ENCODE results near the gene CABLES2.

Gene CABLES2

DNA sequence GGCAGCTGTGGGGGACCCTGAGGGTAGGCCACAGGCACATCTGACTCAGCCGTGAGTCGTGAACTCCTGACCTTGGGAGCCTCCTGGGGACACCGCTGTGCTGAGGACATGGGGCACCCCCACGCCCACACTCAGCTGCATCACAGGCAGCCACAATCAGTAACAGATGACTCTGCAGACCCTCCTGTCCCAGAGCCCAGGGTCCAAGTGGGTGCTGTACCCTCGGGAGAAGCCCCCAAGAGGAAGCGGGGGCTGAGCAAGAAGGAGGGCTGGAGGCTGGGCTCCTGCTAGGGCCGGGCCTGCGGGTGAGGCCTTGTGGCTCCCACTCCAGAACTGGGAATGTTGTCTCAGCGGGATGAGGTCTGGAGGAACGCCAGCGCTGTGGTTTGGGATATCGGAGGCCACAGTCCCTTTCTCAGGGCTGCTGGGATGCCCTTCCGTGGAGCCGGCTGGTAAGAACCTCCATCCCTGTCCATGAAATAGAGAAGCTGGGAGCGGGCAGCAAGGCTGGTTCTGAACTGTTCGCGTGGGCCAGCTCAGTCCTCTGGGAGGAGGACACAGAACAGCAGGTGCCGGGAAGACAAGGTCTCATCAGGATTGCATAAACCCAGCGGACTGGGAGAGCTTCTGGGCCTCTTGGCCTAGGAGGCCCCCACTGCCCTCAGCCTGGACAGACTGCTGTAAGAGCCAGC lies 36.8 kb downstream of the CABLES2 start:
- TF ChIP-seq, protein P1, sequence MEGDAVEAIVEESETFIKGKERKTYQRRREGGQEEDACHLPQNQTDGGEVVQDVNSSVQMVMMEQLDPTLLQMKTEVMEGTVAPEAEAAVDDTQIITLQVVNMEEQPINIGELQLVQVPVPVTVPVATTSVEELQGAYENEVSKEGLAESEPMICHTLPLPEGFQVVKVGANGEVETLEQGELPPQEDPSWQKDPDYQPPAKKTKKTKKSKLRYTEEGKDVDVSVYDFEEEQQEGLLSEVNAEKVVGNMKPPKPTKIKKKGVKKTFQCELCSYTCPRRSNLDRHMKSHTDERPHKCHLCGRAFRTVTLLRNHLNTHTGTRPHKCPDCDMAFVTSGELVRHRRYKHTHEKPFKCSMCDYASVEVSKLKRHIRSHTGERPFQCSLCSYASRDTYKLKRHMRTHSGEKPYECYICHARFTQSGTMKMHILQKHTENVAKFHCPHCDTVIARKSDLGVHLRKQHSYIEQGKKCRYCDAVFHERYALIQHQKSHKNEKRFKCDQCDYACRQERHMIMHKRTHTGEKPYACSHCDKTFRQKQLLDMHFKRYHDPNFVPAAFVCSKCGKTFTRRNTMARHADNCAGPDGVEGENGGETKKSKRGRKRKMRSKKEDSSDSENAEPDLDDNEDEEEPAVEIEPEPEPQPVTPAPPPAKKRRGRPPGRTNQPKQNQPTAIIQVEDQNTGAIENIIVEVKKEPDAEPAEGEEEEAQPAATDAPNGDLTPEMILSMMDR (IDR thresholded peaks at IDR 0.05; ENCODE audit: low read depth, low read length, missing control alignments): no peak

DNA sequence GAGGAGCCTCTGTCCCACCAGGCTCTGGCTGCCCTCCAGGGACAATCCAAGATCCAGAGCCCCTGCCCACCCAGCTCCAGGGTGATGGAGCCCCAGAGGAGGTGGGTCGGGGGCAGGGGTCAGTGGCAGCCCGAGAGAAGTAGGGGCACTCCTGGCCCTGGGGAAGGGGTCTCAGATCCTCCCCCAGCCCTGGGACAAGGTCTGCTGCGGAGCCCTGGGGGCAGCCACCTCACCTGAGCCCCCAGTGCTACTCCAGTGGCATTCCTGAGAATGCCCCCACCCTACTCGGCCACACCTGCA lies 37.3 kb downstream of the CABLES2 start:
- Histone ChIP-seq H3K36me3 (replicated peaks) (no peaks in the 10 kb centered on the region), H3K4me3 (ENCODE audit: low read depth, low read length) (no peak overlapping the region), H3K27me3 (replicated peaks) (no peaks in the 10 kb centered on the region), H3K27ac (no peak overlapping the region)
- in situ Hi-C loops (cut with HindIII; ENCODE audit: low pct_ligation_motif_present, low sequenced_read_pairs): no loop called here
- no peak for DNase-seq
- TF ChIP-seq, protein P1 (IDR thresholded peaks at IDR 0.05; ENCODE audit: low read depth, low read length, missing control alignments): no peak

More for the DNA sequence above, 36.8 kb downstream of the CABLES2 start:
- no peak for DNase-seq
- in situ Hi-C loops (cut with HindIII; ENCODE audit: low pct_ligation_motif_present, low sequenced_read_pairs): no loop called here
- Histone ChIP-seq H3K4me3 (ENCODE audit: low read depth, low read length) (no peak overlapping the region), H3K27me3 (replicated peaks) (no peaks in the 10 kb centered on the region), H3K36me3 (replicated peaks) (no peaks in the 10 kb centered on the region), H3K27ac (no peak overlapping the region)

DNA sequence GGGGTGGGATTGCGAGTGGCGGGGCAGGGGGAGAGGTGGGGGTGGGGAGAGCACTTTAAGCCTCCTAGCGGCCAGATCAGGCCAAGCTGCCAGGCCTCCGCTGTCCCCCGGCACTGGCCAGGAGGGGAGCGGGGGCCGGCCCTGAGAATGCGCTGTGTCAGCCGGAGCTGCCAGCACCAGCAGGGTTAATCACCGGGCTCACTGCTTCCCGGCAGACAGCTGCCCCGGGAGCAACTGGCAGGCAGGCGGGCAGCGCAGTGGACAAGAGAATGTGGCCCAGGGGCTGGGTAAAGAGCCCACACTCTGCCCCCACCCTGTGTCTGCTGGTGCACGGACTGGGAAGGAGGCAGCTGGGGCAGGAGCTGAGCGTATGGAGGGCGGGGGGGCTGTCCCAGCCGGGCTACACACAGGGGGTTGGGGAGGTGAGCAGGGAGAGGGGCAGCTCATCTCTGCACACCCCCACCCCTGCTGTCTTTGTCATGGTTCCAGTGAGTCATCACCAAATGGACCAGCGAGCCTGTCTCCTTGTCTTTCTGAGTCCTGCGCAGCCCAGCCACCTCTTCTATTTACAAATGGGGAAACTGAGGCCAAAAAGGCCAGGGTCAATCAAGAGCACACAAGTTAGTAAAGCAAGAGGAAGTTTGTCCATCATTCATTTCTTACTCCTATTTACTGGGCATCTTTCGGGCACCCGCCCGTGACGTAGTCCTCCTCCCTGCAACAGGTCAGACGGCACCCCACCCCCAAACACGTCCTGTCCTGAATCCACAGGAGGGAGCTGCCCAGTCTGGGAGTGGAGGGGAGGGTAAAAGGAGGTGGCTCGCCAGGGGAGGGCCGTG lies 37.9 kb downstream of the CABLES2 start:
- DNase-seq: no peak
- H3K27me3 ChIP-seq (replicated peaks): no peaks in the 10 kb centered on the region
- TF ChIP-seq, protein P1 (IDR thresholded peaks at IDR 0.05; ENCODE audit: low read depth, low read length, missing control alignments): peak; percentile 53
- no peaks in the 10 kb centered on the region for H3K36me3 ChIP-seq (replicated peaks)
- in situ Hi-C loops (cut with HindIII; ENCODE audit: low pct_ligation_motif_present, low sequenced_read_pairs): no loop called here
- no peak overlapping the region for H3K4me3 ChIP-seq (ENCODE audit: low read depth, low read length)
- no peak overlapping the region for H3K27ac ChIP-seq

DNA sequence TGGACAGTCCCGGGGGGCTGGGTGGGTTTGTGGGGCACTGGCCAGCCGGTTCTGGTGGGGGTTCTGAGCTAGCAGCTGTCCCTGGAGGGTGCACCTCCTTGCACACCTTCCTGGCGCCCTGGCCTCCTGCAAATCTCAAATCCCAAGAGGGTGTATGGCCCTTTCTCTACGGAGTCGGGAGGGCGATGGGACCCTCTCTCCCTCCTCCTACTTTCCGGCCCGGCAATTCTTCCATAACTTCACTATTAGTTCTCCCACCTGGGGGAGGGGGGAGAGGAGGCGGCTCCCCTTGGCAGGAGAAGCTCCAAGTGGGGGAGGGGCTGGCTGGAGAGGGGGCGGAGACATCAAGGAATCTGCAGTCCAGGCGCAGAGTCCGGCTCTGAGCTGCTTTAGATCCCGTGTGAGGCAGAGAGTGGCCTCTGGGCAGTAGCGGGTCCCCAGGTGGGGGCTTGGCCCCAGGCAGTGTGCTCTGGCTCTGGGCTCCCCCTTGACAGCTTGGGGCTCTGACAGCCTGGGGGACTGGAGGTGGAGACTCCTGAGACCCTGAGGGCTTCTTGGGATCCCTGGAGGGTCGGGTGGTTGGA lies 38.6 kb downstream of the CABLES2 start:
- H3K27me3 ChIP-seq (replicated peaks): no peaks in the 10 kb centered on the region
- TF ChIP-seq, protein P1 (IDR thresholded peaks at IDR 0.05; ENCODE audit: low read depth, low read length, missing control alignments): no peak

DNA sequence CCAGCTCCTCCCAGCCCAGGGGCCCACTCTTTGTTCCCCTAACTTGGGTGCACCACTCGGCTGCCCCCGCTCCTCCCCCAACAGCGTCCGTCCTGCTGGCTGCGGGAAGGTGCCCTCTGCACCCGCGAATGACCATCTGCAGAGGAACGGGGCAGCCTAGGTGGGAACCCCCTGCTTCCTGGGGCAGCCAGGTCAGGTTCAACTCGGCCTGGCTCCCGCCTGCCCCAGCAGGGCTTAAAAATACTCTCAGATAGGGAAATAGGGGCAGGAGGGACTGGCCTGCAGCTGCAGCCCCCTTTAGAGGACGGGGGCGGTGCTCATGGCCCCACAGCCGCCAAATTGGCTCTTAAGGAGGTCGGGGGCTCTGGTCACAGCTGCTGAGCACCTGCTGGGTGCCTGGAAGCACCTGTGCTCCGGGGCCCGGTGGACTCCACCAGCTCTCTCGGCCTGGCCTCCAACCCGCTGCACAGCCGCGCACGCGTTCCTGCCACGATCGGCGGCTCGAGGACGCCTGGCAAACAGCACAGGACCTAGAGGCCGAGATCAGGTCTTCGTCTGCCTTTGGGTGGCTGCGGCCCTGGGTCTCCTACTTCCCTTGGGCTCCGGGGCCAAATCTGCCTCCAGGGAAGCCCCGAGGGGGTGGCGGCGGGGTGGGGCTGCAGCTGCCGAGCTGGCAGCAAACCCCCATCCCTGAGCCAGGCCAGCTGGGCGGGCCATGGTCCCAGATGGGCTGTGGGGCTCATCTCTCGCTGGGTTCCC lies 39.3 kb downstream of the CABLES2 start:
- H3K36me3 ChIP-seq (replicated peaks): no peaks in the 10 kb centered on the region
- H3K4me3 ChIP-seq (ENCODE audit: low read depth, low read length): peak overlapping the region; percentile 5
- no peaks in the 10 kb centered on the region for H3K27me3 ChIP-seq (replicated peaks)
- in situ Hi-C loops (cut with HindIII; ENCODE audit: low pct_ligation_motif_present, low sequenced_read_pairs): no loop called here
- TF ChIP-seq, protein P1 (IDR thresholded peaks at IDR 0.05; ENCODE audit: low read depth, low read length, missing control alignments): no peak
- DNase-seq: no peak
- no peak overlapping the region for H3K27ac ChIP-seq

More for the DNA sequence above, 38.6 kb downstream of the CABLES2 start:
- no peak for DNase-seq
- Histone ChIP-seq H3K4me3 (ENCODE audit: low read depth, low read length) (no peak overlapping the region), H3K36me3 (replicated peaks) (no peaks in the 10 kb centered on the region), H3K27ac (no peak overlapping the region)
- in situ Hi-C loops (cut with HindIII; ENCODE audit: low pct_ligation_motif_present, low sequenced_read_pairs): no loop called here
